Spinal cord (tissue), 10 donors: ENCODE measurements around the gene PDCD2. TPM values are rescaled to one million over a fixed set of nuclear protein-coding genes. Genes with fewer than 3 reads are reported as not detected.
"Not testable (repeated sequence)": the region's sequence is repeated elsewhere in the genome, so short reads cannot be mapped to it uniquely, and the experiment has no call there.

Source experiments
- DNase-seq, 6 donors: peaks; one replicate each; pipeline versions ENCODE4 v3.0.0 to v3.0.0-alpha.2; 2013 to 2015; ENCODE audit warnings: low spot score in 6 of 6, low read depth in 4 of 6
- H3K27ac ChIP-seq: one replicate; pipeline ENCODE4 v1.5.1; 2013; ENCODE audit warnings: low read depth, low read length, control low read depth
- H3K27me3 ChIP-seq: one replicate; pipeline ENCODE4 v1.6.1; 2013; ENCODE audit warnings: low read length; ENCODE audit not compliant: control insufficient read depth, insufficient read depth
- H3K36me3 ChIP-seq: one replicate; pipeline ENCODE4 v1.6.1; 2013; ENCODE audit warnings: low read length; ENCODE audit not compliant: control insufficient read depth, insufficient read depth
- H3K4me1 ChIP-seq: one replicate; pipeline ENCODE4 v1.6.1; 2013; ENCODE audit warnings: low read length; ENCODE audit not compliant: control insufficient read depth, insufficient read depth
- H3K4me3 ChIP-seq: one replicate; pipeline ENCODE4 v1.5.1; 2013; ENCODE audit warnings: low read depth, low read length, control low read depth
- H3K9me3 ChIP-seq: one replicate; pipeline ENCODE4 v1.6.1; 2013; ENCODE audit warnings: low read length; ENCODE audit not compliant: control insufficient read depth, insufficient read depth
- WGBS: methylation state at CpG from one replicate; pipeline ENCODE4 v1.1.5; 2013; ENCODE audit warnings: missing lambda C conversion rate; ENCODE audit not compliant: insufficient coverage; 5-methylcytosine and 5-hydroxymethylcytosine counted together
- polyA plus RNA-seq, 2 donors: library from polyadenylated mRNA; unstranded; fragments of 120-200 nt; gene quantifications; one replicate each; pipeline ENCODE4 v1.2.1, GENCODE V29; 2013; ENCODE audit not compliant: insufficient read length in 2 of 2
- total RNA-seq, 2 donors: library from RNA; depleted of rRNA in 1 of 2; stranded (reverse); fragments of 120-200 nt in 1 of 2; fragments of >200 nt in 1 of 2; gene quantifications; one replicate each; pipeline versions ENCODE4 v1.2.3 to v1.2.4, GENCODE V29; 2013 to 2014
- donor health status: healthy.

Gene PDCD2
- total and polyA plus RNA-seq, 4 donors = 36.6 to 69.2 (median 64.5) TPM

DNA sequence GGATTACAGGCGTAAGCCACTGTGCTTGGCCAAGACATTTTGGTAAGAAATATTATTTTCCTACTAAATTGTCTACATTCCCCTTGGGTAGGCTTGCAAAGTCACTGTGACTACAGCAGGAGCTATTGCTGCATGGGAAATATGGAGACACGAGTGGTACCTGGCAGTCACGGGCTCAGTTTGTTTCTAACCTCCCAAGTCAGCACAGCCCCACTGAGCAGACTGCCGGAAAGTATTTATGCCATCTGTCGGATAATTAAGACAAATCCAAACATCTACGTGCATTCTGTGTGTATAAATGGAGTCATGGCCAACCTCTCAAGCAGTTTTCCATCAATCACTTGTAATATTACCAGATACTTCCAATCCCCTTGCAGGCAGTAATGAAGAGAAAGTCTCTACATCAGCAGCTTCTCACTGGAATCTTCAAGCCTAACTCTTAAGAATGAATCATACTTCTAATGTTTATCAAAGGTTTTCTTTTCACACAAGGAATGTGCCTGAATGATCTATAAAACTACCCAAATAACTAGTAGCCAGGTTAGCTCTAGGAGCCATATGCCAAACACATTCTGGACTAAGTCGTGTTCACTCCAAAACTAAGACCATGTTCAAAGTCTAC, 51.5 kb downstream of the PDCD2 start:
- 58% methylated on average over 2 of the region's 7 CpGs for WGBS
- H3K9me3 ChIP-seq = no peaks in the 10 kb centered on the region
- H3K4me1 ChIP-seq = no peaks in the 10 kb centered on the region
- H3K27ac ChIP-seq = no peak overlapping the region
- peak in 1 of 6 donors; percentile 25 for DNase-seq
- peaks cover 26% of the 10 kb centered on the region for H3K36me3 ChIP-seq
- no peak overlapping the region for H3K4me3 ChIP-seq
- no peaks in the 10 kb centered on the region for H3K27me3 ChIP-seq

DNA sequence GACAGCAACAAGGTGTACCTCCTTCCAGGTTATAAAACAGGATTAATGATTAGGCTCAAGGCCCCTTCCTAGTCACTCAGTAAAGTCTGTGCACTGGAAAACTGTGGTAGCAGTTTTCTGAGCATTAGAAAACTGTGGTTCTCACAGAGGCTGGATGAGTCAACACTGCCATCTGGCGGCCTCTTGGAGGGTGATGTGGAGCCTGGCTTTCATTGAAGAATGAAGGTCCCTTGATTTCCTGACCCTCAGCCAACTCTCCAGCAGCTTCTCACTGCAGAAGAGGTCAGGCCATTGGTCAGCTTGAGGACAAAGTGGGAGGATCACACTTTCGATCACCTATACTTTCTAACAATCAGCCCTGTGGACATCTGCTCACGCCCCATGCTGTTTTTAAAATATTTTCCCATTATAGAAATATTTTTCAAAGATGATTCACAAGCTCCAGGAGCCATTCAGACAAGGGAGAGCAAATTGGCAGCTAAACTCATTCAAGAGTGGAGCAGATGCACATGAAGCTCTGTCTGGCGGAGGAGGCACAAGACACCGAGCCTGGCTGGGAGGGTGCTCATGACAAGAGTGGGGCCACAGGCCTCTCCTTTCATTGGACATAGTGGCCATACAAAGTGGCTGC, 54.5 kb downstream of the PDCD2 start:
- Histone ChIP-seq H3K27me3 (no peaks in the 10 kb centered on the region), H3K27ac (no peak overlapping the region)
- 36% methylated on average over 3 of the region's 5 CpGs for WGBS

DNA sequence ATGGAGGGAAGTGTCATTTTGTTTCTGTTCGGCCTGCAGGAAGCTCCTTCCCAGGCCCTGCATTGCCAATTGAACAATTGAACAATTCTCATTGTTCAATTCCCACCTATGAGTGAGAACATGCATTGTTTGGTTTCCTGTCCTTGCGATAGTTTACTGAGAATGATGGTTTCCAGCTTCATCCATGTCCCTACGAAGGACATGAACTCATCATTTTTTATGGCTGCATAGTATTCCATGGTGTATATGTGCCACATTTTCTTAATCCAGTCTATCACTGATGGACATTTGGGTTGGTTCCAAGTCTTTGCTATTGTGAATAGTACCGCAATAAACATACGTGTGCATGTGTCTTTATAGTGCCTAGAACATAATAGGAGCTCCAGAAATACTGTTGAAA, 56.4 kb downstream of the PDCD2 start:
- WGBS = no CpG with 5 or more reads among the region's 5 CpGs
- not testable (repeated sequence) for H3K9me3 ChIP-seq, H3K4me1 ChIP-seq, H3K36me3 ChIP-seq, H3K4me3 ChIP-seq, H3K27ac ChIP-seq, DNase-seq, H3K27me3 ChIP-seq

More for the DNA sequence above, 54.5 kb downstream of the PDCD2 start:
- Histone ChIP-seq H3K4me3 (no peak overlapping the region), H3K9me3 (no peaks in the 10 kb centered on the region), H3K36me3 (peaks cover 8% of the 10 kb centered on the region), H3K4me1 (no peaks in the 10 kb centered on the region)
- DNase-seq = peak; percentile 46 to 95 (median 82)

DNA sequence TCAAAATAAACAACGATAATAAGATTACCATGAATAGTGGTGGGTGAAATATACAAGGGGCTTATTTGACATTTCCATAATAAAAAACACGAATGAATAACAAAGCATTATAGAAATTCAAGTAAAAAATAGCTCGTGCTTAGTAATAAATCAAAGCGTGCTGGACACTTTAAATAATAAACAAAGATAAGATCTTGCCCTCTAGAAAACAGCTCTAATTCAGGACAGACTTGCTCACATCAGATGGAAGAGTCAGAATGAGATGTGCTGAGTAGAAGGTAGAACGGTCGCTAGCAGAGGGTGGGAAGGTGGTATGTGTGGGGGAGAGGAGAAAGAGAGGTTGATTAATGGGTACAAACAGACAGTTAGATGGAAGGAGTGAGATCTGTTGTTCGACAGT, 58.6 kb downstream of the PDCD2 start:
- WGBS = 80% methylated on average over 2 of the region's 7 CpGs
- H3K27me3 ChIP-seq = no peaks in the 10 kb centered on the region
- DNase-seq = no peak
- H3K27ac ChIP-seq = no peak overlapping the region
- H3K36me3 ChIP-seq = no peaks in the 10 kb centered on the region
- H3K9me3 ChIP-seq = no peaks in the 10 kb centered on the region
- no peak overlapping the region for H3K4me3 ChIP-seq
- no peaks in the 10 kb centered on the region for H3K4me1 ChIP-seq

Other genes starting within 250 kb of the PDCD2 start
- 100 to 1,000 TPM; 162 to 207 TPM for gene PSMB1, start 31.3 kb downstream of the PDCD2 start, total RNA-seq
- 100 to 1,000 TPM; 139 to 142 TPM for gene PSMB1, start 31.3 kb downstream of the PDCD2 start, polyA plus RNA-seq
- gene TBP, start 30.3 kb downstream of the PDCD2 start, total RNA-seq = 10 to 100 TPM; 11.5 to 16.5 TPM
- 10 to 100 TPM; 22.5 to 27.6 TPM for gene TBP, start 30.3 kb downstream of the PDCD2 start, polyA plus RNA-seq